ENCODE measurements around the gene RACGAP1.
"Not testable (repeated sequence)": the region's sequence is repeated elsewhere in the genome, so short reads cannot be mapped to it uniquely, and the experiment has no call there.

RACGAP1 gene

GRCh38 chr12:50004696-50005095 is 20.6 kb downstream of the RACGAP1 start:
- Histone ChIP-seq H3K4me3 (IDR thresholded peaks at IDR 0.05; ENCODE audit: insufficient read depth, low read depth, low read length) (no peak overlapping the region), H3K27me3 (ENCODE audit: insufficient read depth, low read depth) (no peaks in the 10 kb centered on the region), H4K20me1 (ENCODE audit: insufficient read depth) (0 out of 2 replicates have a peak, but pooled peaks cover 4% of the 10 kb centered on the region), H3K36me3 (ENCODE audit: insufficient read depth) (no peaks in the 10 kb centered on the region), H3K4me1 (ENCODE audit: low read depth, poor library complexity, severe bottlenecking) (peaks cover 64% of the 10 kb centered on the region), H3K9ac (no peak overlapping the region), H2AFZ (ENCODE audit: low read depth) (no peak overlapping the region), H3K27ac (peak overlapping the region; percentile 41; the same call in 1 of the 2 replicates), H3K4me2 (peak overlapping the region; percentile 39), H3K79me2 (ENCODE audit: insufficient read depth, low read depth) (peaks cover 43% of the 10 kb centered on the region)
- no peak for TF ChIP-seq CTCF (conservative IDR thresholded peaks at IDR 0.05; ENCODE audit: low read depth, low read length)

GRCh38 chr12:50003595-50003994 is 21.7 kb downstream of the RACGAP1 start:
- Histone ChIP-seq H3K79me2 (ENCODE audit: insufficient read depth, low read depth) (peaks cover 34% of the 10 kb centered on the region; the same call in 1 of the 2 replicates), H3K9ac (no peak overlapping the region), H3K36me3 (ENCODE audit: insufficient read depth) (no peaks in the 10 kb centered on the region)

DNA sequence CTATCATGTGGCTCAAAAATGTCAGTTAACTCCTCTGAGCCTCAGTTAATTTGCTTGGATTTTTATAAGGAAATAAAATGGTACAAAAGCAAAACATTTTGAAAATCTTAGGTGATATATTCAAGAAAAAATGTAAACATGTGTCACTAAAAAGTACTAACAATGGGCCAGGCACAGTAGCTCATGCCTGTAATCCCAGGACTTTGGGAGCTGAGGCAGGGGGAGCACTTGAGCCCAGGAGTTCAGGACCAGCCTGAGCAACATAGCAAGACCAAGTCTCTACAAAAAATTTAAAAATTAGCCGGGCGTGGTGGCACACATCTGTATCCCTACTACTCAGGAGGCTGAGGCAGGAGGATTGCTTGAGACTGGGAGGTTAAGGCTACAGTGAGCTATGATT is 26.8 kb downstream of the RACGAP1 start:
- Histone ChIP-seq H3K4me2 (no peak overlapping the region), H4K20me1 (ENCODE audit: insufficient read depth) (no peaks in the 10 kb centered on the region), H3K79me2 (ENCODE audit: insufficient read depth, low read depth) (peaks cover under 1% of the 10 kb centered on the region; the same call in 1 of the 2 replicates), H3K9ac (no peak overlapping the region), H3K27ac (no peak overlapping the region), H3K36me3 (ENCODE audit: insufficient read depth) (peaks cover 16% of the 10 kb centered on the region; the same call in 1 of the 2 replicates), H2AFZ (ENCODE audit: low read depth) (no peak overlapping the region), H3K4me1 (ENCODE audit: low read depth, poor library complexity, severe bottlenecking) (peaks cover 3% of the 10 kb centered on the region), H3K4me3 (IDR thresholded peaks at IDR 0.05; ENCODE audit: insufficient read depth, low read depth, low read length) (no peak overlapping the region), H3K27me3 (ENCODE audit: insufficient read depth, low read depth) (no peaks in the 10 kb centered on the region)
- no peak for TF ChIP-seq CTCF (conservative IDR thresholded peaks at IDR 0.05; ENCODE audit: low read depth, low read length)

More at GRCh38 chr12:50003595-50003994, 21.7 kb downstream of the RACGAP1 start:
- Histone ChIP-seq H3K27me3 (ENCODE audit: insufficient read depth, low read depth) (no peaks in the 10 kb centered on the region), H3K4me3 (IDR thresholded peaks at IDR 0.05; ENCODE audit: insufficient read depth, low read depth, low read length) (no peak overlapping the region), H3K4me1 (ENCODE audit: low read depth, poor library complexity, severe bottlenecking) (peaks cover 54% of the 10 kb centered on the region), H4K20me1 (ENCODE audit: insufficient read depth) (0 out of 2 replicates have a peak, but pooled peaks cover 4% of the 10 kb centered on the region), H3K4me2 (no peak overlapping the region), H3K27ac (no peak overlapping the region), H2AFZ (ENCODE audit: low read depth) (no peak overlapping the region)
- no peak for TF ChIP-seq CTCF (conservative IDR thresholded peaks at IDR 0.05; ENCODE audit: low read depth, low read length)

GRCh38 chr12:49990273-49990672 is 35.0 kb downstream of the RACGAP1 start:
- Histone ChIP-seq H3K4me3 (IDR thresholded peaks at IDR 0.05; ENCODE audit: insufficient read depth, low read depth, low read length) (no peak overlapping the region), H3K27ac (no peak overlapping the region), H3K4me2 (no peak overlapping the region), H3K27me3 (ENCODE audit: insufficient read depth, low read depth) (no peaks in the 10 kb centered on the region), H3K79me2 (ENCODE audit: insufficient read depth, low read depth) (no peaks in the 10 kb centered on the region), H3K4me1 (ENCODE audit: low read depth, poor library complexity, severe bottlenecking) (peaks cover 11% of the 10 kb centered on the region), H4K20me1 (ENCODE audit: insufficient read depth) (no peaks in the 10 kb centered on the region), H3K36me3 (ENCODE audit: insufficient read depth) (peaks cover 11% of the 10 kb centered on the region; the same call in 1 of the 2 replicates), H2AFZ (ENCODE audit: low read depth) (no peak overlapping the region), H3K9ac (no peak overlapping the region)
- TF ChIP-seq CTCF (conservative IDR thresholded peaks at IDR 0.05; ENCODE audit: low read depth, low read length), result no peak

- not testable (repeated sequence) for H3K27ac ChIP-seq; H3K36me3 ChIP-seq (ENCODE audit: insufficient read depth); H3K9ac ChIP-seq; H3K4me3 ChIP-seq (IDR thresholded peaks at IDR 0.05; ENCODE audit: insufficient read depth, low read depth, low read length); H2AFZ ChIP-seq (ENCODE audit: low read depth); H3K27me3 ChIP-seq (ENCODE audit: insufficient read depth, low read depth); H4K20me1 ChIP-seq (ENCODE audit: insufficient read depth); H3K79me2 ChIP-seq (ENCODE audit: insufficient read depth, low read depth); H3K4me2 ChIP-seq
- H3K4me1 ChIP-seq (ENCODE audit: low read depth, poor library complexity, severe bottlenecking), result peaks cover 11% of the 10 kb centered on the region
These were observed 35.9 kb downstream of the RACGAP1 start for GRCh38 chr12:49989400-49989799.

Data from KMS-11 (cell line).